ENCODE results near the gene SLC24A4. TPM values are rescaled to one million over a fixed set of nuclear protein-coding genes. Genes with fewer than 3 reads are reported as not detected.

SLC24A4 gene
- total RNA-seq, 4 donors from 2014 or later: 0.81 to 3.6 (median 1.4) TPM

GRCh38 chr14:92392711-92393110 is 69.7 kb downstream of the SLC24A4 start:
- no peak overlapping the region for H3K27ac ChIP-seq
- TF ChIP-seq EP300 (IDR thresholded peaks at IDR 0.05) (no peak), CTCF (IDR thresholded peaks at IDR 0.05) (no peak), POLR2A (IDR thresholded peaks at IDR 0.05) (no peak), POLR2AphosphoS5 (IDR thresholded peaks at IDR 0.05) (no peak)
- ATAC-seq: no peak
- H3K4me1 ChIP-seq: no peaks in the 10 kb centered on the region
- WGBS, 2 donors (ENCODE audit: low coverage in 1 of 2): 80 to 84% methylated on average over 1 to 9 of the region's 9 CpGs
- no peaks in the 10 kb centered on the region for H3K36me3 ChIP-seq
- no peak overlapping the region for H3K4me3 ChIP-seq
- peaks cover 5% of the 10 kb centered on the region for H3K27me3 ChIP-seq
- H3K9me3 ChIP-seq: peaks cover 0 to 8% (median 0%) of the 10 kb centered on the region in 3 donors

GRCh38 chr14:92397150-92397952 is 74.4 kb downstream of the SLC24A4 start:
- Histone ChIP-seq H3K27ac (no peak overlapping the region), H3K4me1 (peaks cover 0 to 14% (median 0%) of the 10 kb centered on the region in 3 donors), H3K36me3 (no peaks in the 10 kb centered on the region), H3K4me3 (no peak overlapping the region), H3K27me3 (no peaks in the 10 kb centered on the region), H3K9me3 (no peaks in the 10 kb centered on the region)
- ATAC-seq: no peak
- no peak for TF ChIP-seq EP300 (IDR thresholded peaks at IDR 0.05)
- 46 to 66% methylated on average over 7 to 8 of the region's 9 CpGs for WGBS, 2 donors (ENCODE audit: low coverage in 1 of 2)

- no peak for ATAC-seq
- H3K36me3 ChIP-seq: no peaks in the 10 kb centered on the region
- TF ChIP-seq CTCF (IDR thresholded peaks at IDR 0.05): no peak
- TF ChIP-seq POLR2A (IDR thresholded peaks at IDR 0.05): no peak
- TF ChIP-seq POLR2AphosphoS5 (IDR thresholded peaks at IDR 0.05): no peak
- TF ChIP-seq EP300 (IDR thresholded peaks at IDR 0.05): no peak
These were observed 75.1 kb downstream of the SLC24A4 start for GRCh38 chr14:92397953-92398564.

GRCh38 chr14:92398888-92399636 is 76.1 kb downstream of the SLC24A4 start:
- no peaks in the 10 kb centered on the region for H3K27me3 ChIP-seq
- ATAC-seq: no peak
- 41 to 68% methylated on average over 4 to 7 of the region's 7 CpGs for WGBS, 2 donors (ENCODE audit: low coverage in 1 of 2)

More at GRCh38 chr14:92397953-92398564, 75.1 kb downstream of the SLC24A4 start:
- Histone ChIP-seq H3K4me1 (peaks cover 0 to 14% (median 0%) of the 10 kb centered on the region in 3 donors), H3K9me3 (no peaks in the 10 kb centered on the region), H3K27ac (no peak overlapping the region), H3K27me3 (no peaks in the 10 kb centered on the region), H3K4me3 (no peak overlapping the region)
- 70 to 79% methylated on average over 4 to 6 of the region's 9 CpGs for WGBS, 2 donors (ENCODE audit: low coverage in 1 of 2)

More at GRCh38 chr14:92398888-92399636, 76.1 kb downstream of the SLC24A4 start:
- Histone ChIP-seq H3K27ac (no peak overlapping the region), H3K4me1 (peaks cover 0 to 14% (median 0%) of the 10 kb centered on the region in 3 donors), H3K4me3 (no peak overlapping the region), H3K36me3 (no peaks in the 10 kb centered on the region), H3K9me3 (no peaks in the 10 kb centered on the region)
- no peak for TF ChIP-seq EP300 (IDR thresholded peaks at IDR 0.05)
- no peak for TF ChIP-seq CTCF (IDR thresholded peaks at IDR 0.05)
- TF ChIP-seq POLR2AphosphoS5 (IDR thresholded peaks at IDR 0.05): no peak
- TF ChIP-seq POLR2A (IDR thresholded peaks at IDR 0.05): no peak
